H1 (cell line): ENCODE data around the gene FBXO11. TPM values are rescaled to one million over a fixed set of nuclear protein-coding genes. Genes with fewer than 3 reads are reported as not detected.

ENCODE experiments used
- CTCF ChIA-PET: fragments of 300-600 bp; sonication (Branson Sonifier 250); formaldehyde crosslinking; loops from one replicate; lab custom pipeline; 2021; ENCODE audit not compliant: partially characterized antibody; lab: Charles Lee
- POLR2A ChIA-PET: fragments of 300-600 bp; sonication (Branson Sonifier 250); formaldehyde crosslinking; loops from one replicate; lab custom pipeline; 2021; ENCODE audit warnings: inconsistent platforms; ENCODE audit not compliant: partially characterized antibody; lab: Charles Lee
- DNase-seq, 2 experiments: peaks; one replicate each; pipeline versions ENCODE4 v3.0.0 to v3.0.0-alpha.2; 2010 to 2022; ENCODE audit warnings: low spot score in 2 of 2, low read depth in 1 of 2, mixed read lengths in 1 of 2
- FAIRE-seq: peaks from 2 replicates; lab custom pipeline; 2011; peaks lifted over from hg19 to GRCh38; lab: Jason Lieb, UNC
- H2AFZ ChIP-seq: 2 replicates; pipeline ENCODE4 v1.8.1; 2012; ENCODE audit warnings: low read length, inconsistent platforms
- H2AK5ac ChIP-seq: 2 replicates; pipeline ENCODE4 v1.6.1; 2013; ENCODE audit warnings: low read depth, low read length
- H2BK120ac ChIP-seq: replicated peaks from 2 replicates; pipeline ENCODE3; 2013; ENCODE audit warnings: low read depth, low read length, inconsistent platforms
- H2BK12ac ChIP-seq: 2 replicates; pipeline ENCODE4 v1.6.1; 2013; ENCODE audit warnings: low read depth, low read length
- H2BK15ac ChIP-seq: 2 replicates; pipeline ENCODE4 v1.6.1; 2013; ENCODE audit warnings: low read length
- H2BK20ac ChIP-seq: 2 replicates; pipeline ENCODE4 v1.6.1; 2013; ENCODE audit warnings: low read length
- H2BK5ac ChIP-seq: 2 replicates; pipeline ENCODE4 v1.6.1; 2013; ENCODE audit warnings: low read depth, low read length
- H3K14ac ChIP-seq: 2 replicates; pipeline ENCODE4 v1.6.1; 2013; ENCODE audit warnings: inconsistent platforms; ENCODE audit not compliant: insufficient read length
- H3K18ac ChIP-seq: 2 replicates; pipeline ENCODE4 v1.6.1; 2013; ENCODE audit warnings: low read length; ENCODE audit errors: extremely low read depth
- H3K23ac ChIP-seq: 2 replicates; pipeline ENCODE4 v1.6.1; 2013; ENCODE audit warnings: inconsistent platforms; ENCODE audit not compliant: insufficient read length
- H3K23me2 ChIP-seq: 2 replicates; pipeline ENCODE4 v1.6.1; 2013; ENCODE audit warnings: low read depth, low read length
- H3K27ac ChIP-seq: 2 replicates; pipeline ENCODE4 v1.6.1; 2011; ENCODE audit warnings: low read depth, low read length, inconsistent platforms
- H3K27me3 ChIP-seq, 4 experiments: replicated peaks in 1 of 4; 1 replicate in 1 of 4; 2 replicates in 3 of 4; pipeline versions ENCODE4 v1.6.1 to v1.8.1; 2011 to 2013; ENCODE audit warnings: low read length in 3 of 4, mild to moderate bottlenecking in 3 of 4, inconsistent platforms in 2 of 4, mixed read lengths in 2 of 4, moderate library complexity in 1 of 4; ENCODE audit not compliant: control insufficient read depth in 3 of 4, insufficient read depth in 3 of 4; ENCODE audit errors: extremely low read depth in 1 of 4
- H3K36me3 ChIP-seq, 4 experiments: 2 replicates each; pipeline versions ENCODE4 v1.6.1 to v1.8.1; 2011 to 2013; ENCODE audit warnings: mild to moderate bottlenecking in 4 of 4, low read length in 3 of 4, moderate library complexity in 2 of 4, control low read depth in 1 of 4, inconsistent platforms in 1 of 4; ENCODE audit not compliant: insufficient read depth in 4 of 4, control insufficient read depth in 2 of 4
- H3K4ac ChIP-seq: replicated peaks from 2 replicates; pipeline ENCODE3; 2013; ENCODE audit warnings: low read length, low read depth, mixed read lengths, inconsistent platforms; ENCODE audit not compliant: insufficient read length
- H3K4me1 ChIP-seq, 4 experiments: replicated peaks in 1 of 4; 1 replicate in 1 of 4; 2 replicates in 3 of 4; pipeline versions ENCODE4 v1.6.1 to v1.8.1; 2011 to 2013; ENCODE audit warnings: low read length in 3 of 4, inconsistent platforms in 2 of 4, mixed read lengths in 1 of 4; ENCODE audit not compliant: insufficient read depth in 4 of 4, control insufficient read depth in 3 of 4
- H3K4me2 ChIP-seq, 2 experiments: 2 replicates each; pipeline versions ENCODE4 v1.6.1 to v1.8.1; 2011 to 2013; ENCODE audit warnings: low read depth in 2 of 2, low read length in 2 of 2, control low read depth in 1 of 2, inconsistent platforms in 1 of 2, mild to moderate bottlenecking in 1 of 2; ENCODE audit not compliant: insufficient read depth in 1 of 2
- H3K4me3 ChIP-seq, 4 experiments: fragments of 200-600, 300-600 bp in 1 of 4; sonication (generic), shearing (Covaris generic), sonication (Bioruptor Twin) in 1 of 4; 2 replicates each; pipeline versions ENCODE4 v1.5.1 to v1.8.1; 2011 to 2016; ENCODE audit warnings: low read length in 4 of 4, low read depth in 3 of 4, control low read depth in 2 of 4, inconsistent platforms in 2 of 4, mild to moderate bottlenecking in 2 of 4, mixed read lengths in 1 of 4, moderate library complexity in 1 of 4; ENCODE audit not compliant: insufficient read depth in 2 of 4; ENCODE audit errors: extremely low read depth in 1 of 4
- H3K56ac ChIP-seq: replicated peaks from 2 replicates; pipeline ENCODE3; 2013; ENCODE audit warnings: low read depth, mild to moderate bottlenecking, mixed read lengths, low read length, inconsistent platforms; ENCODE audit not compliant: insufficient read length
- H3K79me1 ChIP-seq: 2 replicates; pipeline ENCODE4 v1.6.1; 2013; ENCODE audit warnings: low read depth, low read length, control low read depth
- H3K79me2 ChIP-seq, 2 experiments: 2 replicates each; pipeline versions ENCODE4 v1.6.1 to v1.8.1; 2012 to 2013; ENCODE audit warnings: low read length in 2 of 2, mild to moderate bottlenecking in 2 of 2, inconsistent platforms in 1 of 2; ENCODE audit not compliant: insufficient read depth in 2 of 2, control insufficient read depth in 1 of 2
- H3K9ac ChIP-seq, 4 experiments: replicated peaks in 1 of 4; 1 replicate in 1 of 4; 2 replicates in 3 of 4; pipeline versions ENCODE4 v1.6.1 to v1.8.1; 2011 to 2013; ENCODE audit warnings: low read depth in 3 of 4, low read length in 3 of 4, control low read depth in 2 of 4, mild to moderate bottlenecking in 2 of 4, moderate library complexity in 2 of 4, inconsistent platforms in 1 of 4; ENCODE audit errors: extremely low read depth in 1 of 4
- H3K9me3 ChIP-seq, 2 experiments: 2 replicates each; pipeline versions ENCODE4 v1.6.1 to v1.8.1; 2012 to 2013; ENCODE audit warnings: mild to moderate bottlenecking in 2 of 2, moderate library complexity in 2 of 2, control low read depth in 1 of 2, inconsistent platforms in 1 of 2, low read depth in 1 of 2, low read length in 1 of 2, mixed read lengths in 1 of 2; ENCODE audit not compliant: insufficient read depth in 2 of 2
- H4K20me1 ChIP-seq, 2 experiments: replicated peaks in 1 of 2; 2 replicates each; pipeline versions ENCODE3 to v1.8.1; 2011 to 2013; ENCODE audit warnings: inconsistent platforms in 2 of 2, low read length in 2 of 2, mild to moderate bottlenecking in 1 of 2; ENCODE audit not compliant: insufficient read depth in 2 of 2, control insufficient read depth in 1 of 2
- H4K5ac ChIP-seq: 2 replicates; pipeline ENCODE4 v1.6.1; 2013; ENCODE audit warnings: low read length, low read depth, mixed read lengths, inconsistent platforms; ENCODE audit not compliant: insufficient read length
- H4K8ac ChIP-seq: 2 replicates; pipeline ENCODE4 v1.8.0; 2013; ENCODE audit warnings: mild to moderate bottlenecking, moderate library complexity, low read length, inconsistent platforms; ENCODE audit not compliant: insufficient read depth; ENCODE audit errors: extremely low read depth
- H4K91ac ChIP-seq: replicated peaks from 2 replicates; pipeline ENCODE3; 2013; ENCODE audit warnings: low read length, mixed read lengths, inconsistent platforms; ENCODE audit not compliant: insufficient read length
- BRCA1 ChIP-seq: IDR thresholded peaks from 2 replicates; pipeline ENCODE4 v1.6.1; 2012; ENCODE audit warnings: low read depth, low read length, improper control_type of control experiment
- CBX5 ChIP-seq: fragments of 300-800, 300-1000 bp; sonication (generic); IDR thresholded peaks from 2 replicates; pipeline ENCODE4 v1.7.1; 2016; ENCODE audit warnings: antibody characterized with exemption, low read length, low read depth
- CTCF ChIP-seq, 3 experiments: IDR thresholded peaks; 1 replicate in 2 of 3; 2 replicates in 1 of 3; pipeline versions ENCODE4 v1.5.1 to v1.6.1; 2011; ENCODE audit warnings: low read length in 3 of 3, mild to moderate bottlenecking in 3 of 3, inconsistent platforms in 2 of 3, low read depth in 1 of 3, moderate library complexity in 1 of 3; ENCODE audit not compliant: insufficient read depth in 1 of 3; ENCODE audit errors: control extremely low read depth in 1 of 3
- EP300 ChIP-seq, 2 experiments: IDR thresholded peaks; 1 replicate in 1 of 2; 2 replicates in 1 of 2; pipeline ENCODE4 v1.6.1; 2011 to 2012; ENCODE audit warnings: low read depth in 2 of 2, low read length in 2 of 2, mild to moderate bottlenecking in 2 of 2, borderline replicate concordance in 1 of 2, inconsistent platforms in 1 of 2, moderate library complexity in 1 of 2
- GTF2F1 ChIP-seq: IDR thresholded peaks from 2 replicates; pipeline ENCODE4 v1.6.1; 2012; ENCODE audit warnings: low read depth, low read length, improper control_type of control experiment, borderline replicate concordance
- HDAC2 ChIP-seq, 2 experiments: fragments of 300-600 bp in 1 of 2; sonication (generic) in 1 of 2; IDR thresholded peaks; 2 replicates each; pipeline ENCODE4 v1.6.1; 2011 to 2012; ENCODE audit warnings: low read depth in 2 of 2, low read length in 2 of 2, mild to moderate bottlenecking in 2 of 2, moderate library complexity in 2 of 2, borderline replicate concordance in 1 of 2, inconsistent platforms in 1 of 2
- KDM5A ChIP-seq: fragments of 200-600 bp; IDR thresholded peaks from 2 replicates; pipeline ENCODE4 v1.7.1; 2012; ENCODE audit warnings: mild to moderate bottlenecking, low read length, inconsistent platforms, mixed read lengths
- PHF8 ChIP-seq: fragments of 200-600 bp; sonication (generic); conservative IDR thresholded peaks from 2 replicates; pipeline ENCODE4 v1.7.1; 2012; ENCODE audit warnings: low read depth, mild to moderate bottlenecking, inconsistent platforms, low read length, moderate library complexity
- POLR2AphosphoS5 ChIP-seq: IDR thresholded peaks from 2 replicates; pipeline ENCODE4 v1.6.1; 2011; ENCODE audit warnings: low read depth, low read length
- RBBP5 ChIP-seq: IDR thresholded peaks from 2 replicates; pipeline ENCODE4 v1.7.1; 2012; ENCODE audit warnings: low read depth, mild to moderate bottlenecking, inconsistent platforms, low read length, moderate library complexity, borderline replicate concordance
- RNF2 ChIP-seq: fragments of 200-900, 300-1000 bp; sonication (generic); IDR thresholded peaks from 2 replicates; pipeline ENCODE4 v1.7.1; 2016; ENCODE audit warnings: borderline replicate concordance, low read depth, mild to moderate bottlenecking, antibody characterized with exemption, low read length; ENCODE audit not compliant: poor library complexity, severe bottlenecking; ENCODE audit errors: missing control alignments
- WGBS, 2 experiments: shearing (Covaris generic) in 1 of 2; methylation state at CpG; one replicate each; pipeline versions ENCODE4 v1.1.6 to v1.1.7; 2013 to 2015; ENCODE audit warnings: low lambda C conversion rate in 2 of 2, mixed read lengths in 2 of 2, inconsistent platforms in 1 of 2, low coverage in 1 of 2, missing lambda C conversion rate in 1 of 2; ENCODE audit not compliant: insufficient replicate concordance in 2 of 2, insufficient coverage in 1 of 2, insufficient read length in 1 of 2; ENCODE audit errors: extremely low coverage in 1 of 2, missing lambda C conversion rate in 1 of 2; 5-methylcytosine and 5-hydroxymethylcytosine counted together
- polyA plus RNA-seq, 7 experiments: library from polyadenylated mRNA; depleted of rRNA in 3 of 7; stranded (reverse) in 5 of 7; unstranded in 2 of 7; fragments of >200 nt in 5 of 7; fragments of 200-250 nt in 2 of 7; gene quantifications; 1 replicate in 5 of 7; 2 replicates in 1 of 7; 4 replicates in 1 of 7; pipeline versions ENCODE4 v1.2.1 to v1.2.3, GENCODE V29; 2011 to 2013; ENCODE audit warnings: missing spikeins in 2 of 7, mixed read lengths in 2 of 7
- total RNA-seq: library from RNA; stranded (reverse); fragmentation: NEBNext Ultra II Directional; extraction: Animal tissue kit (Norgen Biotek cat#: 25700); gene quantifications from 2 replicates; pipeline ENCODE4 v1.2.1, GENCODE V29; 2021

The FBXO11 gene
- total and polyA plus RNA-seq, 2 of the 8 experiments (the other 6 are each of a cell fraction or from before 2014, with no cell fraction given) = 21.7 to 57.3 TPM

DNA sequence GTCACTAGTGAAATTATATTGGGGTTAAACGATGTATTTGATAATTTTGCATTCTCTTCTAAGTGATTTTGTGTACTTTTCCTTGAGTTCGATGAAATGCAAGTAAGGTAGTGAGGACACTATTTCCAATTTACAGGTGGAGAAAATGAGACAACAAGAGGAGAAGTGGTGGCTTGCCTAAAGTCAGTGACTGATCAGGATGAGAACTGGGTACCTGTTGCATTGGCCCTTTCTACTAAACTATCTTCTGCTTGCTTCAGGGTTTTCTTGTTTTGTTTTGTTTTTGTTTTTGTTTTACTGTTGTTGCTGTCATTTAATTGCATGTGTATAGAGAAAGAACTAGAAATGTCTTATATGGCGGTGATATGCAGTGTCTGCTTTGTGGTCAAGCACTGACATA, 31.4 kb upstream of the FBXO11 start:
- no peaks in the 10 kb centered on the region for H4K20me1 ChIP-seq
- no peak overlapping the region for H2BK5ac ChIP-seq
- WGBS, 2 experiments = 80% methylated on average over 3 of the region's 3 CpGs; no CpG with 5 or more reads in 1 of the 2 experiments
- H2BK120ac ChIP-seq = no peak overlapping the region
- no peaks in the 10 kb centered on the region for H3K23me2 ChIP-seq
- FAIRE-seq (no peak), DNase-seq (no peak)
- no peak overlapping the region for H4K5ac ChIP-seq
- H3K27ac ChIP-seq = no peak overlapping the region
- no peaks in the 10 kb centered on the region for H3K36me3 ChIP-seq
- H3K4me2 ChIP-seq = no peak overlapping the region
- no peak overlapping the region for H3K18ac ChIP-seq
- no peaks in the 10 kb centered on the region for H3K79me1 ChIP-seq
- no peak overlapping the region for H3K4me3 ChIP-seq
- no peak overlapping the region for H3K56ac ChIP-seq
- H3K9me3 ChIP-seq = no peaks in the 10 kb centered on the region
- 0 out of 7 replicates have a peak, but pooled peaks cover 0 to 2% (median 0%) of the 10 kb centered on the region in 4 experiments for H3K4me1 ChIP-seq
- H2BK20ac ChIP-seq = no peak overlapping the region
- H3K9ac ChIP-seq = no peak overlapping the region
- ChIA-PET POLR2A (no interaction called here), CTCF (no interaction called here)
- no peak overlapping the region for H4K8ac ChIP-seq
- H2BK12ac ChIP-seq = no peak overlapping the region
- no peaks in the 10 kb centered on the region for H3K27me3 ChIP-seq
- no peak overlapping the region for H3K4ac ChIP-seq
- no peak overlapping the region for H2AK5ac ChIP-seq
- H3K79me2 ChIP-seq = no peaks in the 10 kb centered on the region
- no peak overlapping the region for H3K14ac ChIP-seq
- no peak overlapping the region for H3K23ac ChIP-seq
- H4K91ac ChIP-seq = no peak overlapping the region
- no peak overlapping the region for H2AFZ ChIP-seq
- H2BK15ac ChIP-seq = no peak overlapping the region
- TF ChIP-seq KDM5A (no peak), RBBP5 (no peak), HDAC2 (IDR thresholded peaks at IDR 0.05; ENCODE audit: borderline replicate concordance in 1 of 2, low read depth in 2 of 2, low read length in 2 of 2) (no peak), GTF2F1 (no peak), CBX5 (no peak), BRCA1 (no peak), PHF8 (no peak), CTCF (IDR thresholded peaks at IDR 0.05; ENCODE audit: control extremely low read depth in 1 of 3, insufficient read depth in 1 of 3, low read depth in 1 of 3, low read length in 3 of 3) (no peak), POLR2AphosphoS5 (no peak), EP300 (IDR thresholded peaks at IDR 0.05; ENCODE audit: borderline replicate concordance in 1 of 2, low read depth in 2 of 2, low read length in 2 of 2) (no peak), RNF2 (no peak)
